SU-DHL-6 (cell line): Measurements from ENCODE around the gene PPP1R13B.

ENCODE experiments used
- H2AFZ ChIP-seq: fragments of 200-600 bp; sonication (generic); 2 replicates; pipeline ENCODE4 v1.6.1; 2014; ENCODE audit warnings: low read depth, mild to moderate bottlenecking, moderate library complexity, mixed read lengths, antibody characterized with exemption, low read length; ENCODE audit not compliant: severe bottlenecking
- H3F3A ChIP-seq: fragments of 200-600 bp; shearing (Covaris generic); 2 replicates; pipeline ENCODE4 v1.6.0; 2016; ENCODE audit warnings: antibody characterized with exemption, mild to moderate bottlenecking; ENCODE audit not compliant: insufficient read depth
- H3K27ac ChIP-seq: fragments of 200-600 bp; sonication (generic); 2 replicates; pipeline ENCODE4 v1.5.1; 2016; ENCODE audit warnings: low read depth, mild to moderate bottlenecking, low read length, moderate library complexity, mixed read lengths
- H3K27me3 ChIP-seq: fragments of 200-600 bp; sonication (generic), shearing (Covaris generic); 2 replicates; pipeline ENCODE4 v1.6.0; 2014; ENCODE audit warnings: mild to moderate bottlenecking, low read length
- H3K36me3 ChIP-seq: fragments of 200-600 bp; sonication (generic); 2 replicates; pipeline ENCODE4 v1.6.1; 2014; ENCODE audit warnings: mild to moderate bottlenecking, low read length, mixed read lengths
- H3K4me2 ChIP-seq: fragments of 300-600, 200-600 bp; shearing (Covaris generic), sonication (generic); 2 replicates; pipeline ENCODE4 v1.6.0; 2014; ENCODE audit warnings: low read length, low read depth, mild to moderate bottlenecking; ENCODE audit not compliant: poor library complexity, severe bottlenecking
- H3K4me3 ChIP-seq: fragments of 200-600 bp; sonication (generic); 2 replicates; pipeline ENCODE4 v1.5.1; 2014; ENCODE audit warnings: antibody characterized with exemption, low read length, mild to moderate bottlenecking, mixed read lengths; ENCODE audit not compliant: insufficient read depth, poor library complexity, severe bottlenecking
- H3K79me2 ChIP-seq: fragments of 200-600 bp; sonication (generic); 2 replicates; pipeline ENCODE4 v1.6.1; 2014; ENCODE audit warnings: mild to moderate bottlenecking, low read length, moderate library complexity; ENCODE audit not compliant: insufficient read depth
- H3K9ac ChIP-seq: fragments of 200-600 bp; sonication (generic); 2 replicates; pipeline ENCODE4 v1.7.0; 2014; ENCODE audit warnings: mild to moderate bottlenecking, low read length
- H3K9me2 ChIP-seq: fragments of 200-600 bp; sonication (generic); replicated peaks from 2 replicates; pipeline ENCODE4 v1.6.1; 2014; ENCODE audit warnings: low read length; ENCODE audit not compliant: insufficient read depth
- H3K9me3 ChIP-seq: fragments of 200-600 bp; sonication (generic); 2 replicates; pipeline ENCODE4 v1.6.1; 2014; ENCODE audit warnings: low read length, mixed read lengths; ENCODE audit not compliant: insufficient read depth
- H4K20me1 ChIP-seq: fragments of 200-600 bp; sonication (generic); 2 replicates; pipeline ENCODE4 v1.6.1; 2014; ENCODE audit warnings: low read depth, mild to moderate bottlenecking, antibody characterized with exemption, low read length, moderate library complexity, mixed read lengths
- CTCF ChIP-seq: fragments of 200-600 bp; sonication (generic); IDR thresholded peaks from one replicate; pipeline ENCODE4 v1.5.1; 2017; ENCODE audit warnings: antibody characterized with exemption, mild to moderate bottlenecking, low read length, moderate library complexity; ENCODE audit not compliant: insufficient read depth, poor library complexity, severe bottlenecking
- EZH2phosphoT487 ChIP-seq: fragments of 200-600 bp; sonication (generic), shearing (Covaris generic); conservative IDR thresholded peaks from 2 replicates; pipeline ENCODE4 v1.6.1; 2018; ENCODE audit warnings: mild to moderate bottlenecking, antibody characterized with exemption, low read length, moderate library complexity, mixed read lengths

Gene PPP1R13B

GRCh38 chr14:103881268-103882201 lies 34.2 kb upstream of the PPP1R13B start:
- Histone ChIP-seq H3F3A (no peaks in the 10 kb centered on the region), H3K4me3 (no peak overlapping the region), H3K27ac (no peak overlapping the region), H2AFZ (no peak overlapping the region), H3K9me2 (no peaks in the 10 kb centered on the region), H3K9ac (no peak overlapping the region), H4K20me1 (no peaks in the 10 kb centered on the region), H3K36me3 (no peaks in the 10 kb centered on the region), H3K9me3 (no peaks in the 10 kb centered on the region), H3K79me2 (no peaks in the 10 kb centered on the region), H3K27me3 (no peaks in the 10 kb centered on the region), H3K4me2 (no peak overlapping the region)
- no peak for TF ChIP-seq EZH2phosphoT487
- TF ChIP-seq CTCF = no peak

GRCh38 chr14:103880348-103881267 lies 33.2 kb upstream of the PPP1R13B start:
- Histone ChIP-seq H2AFZ (no peak overlapping the region), H3K4me3 (no peak overlapping the region), H4K20me1 (no peaks in the 10 kb centered on the region), H3K27me3 (no peaks in the 10 kb centered on the region), H3K79me2 (no peaks in the 10 kb centered on the region), H3K9ac (no peak overlapping the region), H3K9me3 (no peaks in the 10 kb centered on the region), H3K36me3 (no peaks in the 10 kb centered on the region), H3F3A (no peaks in the 10 kb centered on the region), H3K4me2 (no peak overlapping the region), H3K27ac (no peak overlapping the region), H3K9me2 (no peaks in the 10 kb centered on the region)
- TF ChIP-seq CTCF = no peak
- no peak for TF ChIP-seq EZH2phosphoT487

GRCh38 chr14:103879570-103880347 lies 32.4 kb upstream of the PPP1R13B start:
- no peak overlapping the region for H3K9ac ChIP-seq
- no peak overlapping the region for H2AFZ ChIP-seq
- no peak overlapping the region for H3K4me3 ChIP-seq

More at GRCh38 chr14:103879570-103880347, 32.4 kb upstream of the PPP1R13B start:
- Histone ChIP-seq H3K9me3 (no peaks in the 10 kb centered on the region), H3K36me3 (no peaks in the 10 kb centered on the region), H3K27ac (no peak overlapping the region), H3K9me2 (no peaks in the 10 kb centered on the region), H3F3A (no peaks in the 10 kb centered on the region), H4K20me1 (no peaks in the 10 kb centered on the region), H3K27me3 (no peaks in the 10 kb centered on the region), H3K4me2 (no peak overlapping the region), H3K79me2 (no peaks in the 10 kb centered on the region)
- TF ChIP-seq CTCF (no peak), EZH2phosphoT487 (no peak)
